ENCODE measurements around the gene FOSL1.

GRCh38 chr11:65856689-65857499 is 43.3 kb downstream of the FOSL1 start:
- TF ChIP-seq CTCF (IDR thresholded peaks at IDR 0.05; ENCODE audit: extremely low read depth in 1 of 2, insufficient read depth in 1 of 2, low read depth in 1 of 2, low read length in 2 of 2) (no peak), EZH2 (IDR thresholded peaks at IDR 0.05; ENCODE audit: borderline replicate concordance, low read depth, low read length, severe bottlenecking) (no peak), MAX (IDR thresholded peaks at IDR 0.05; ENCODE audit: insufficient read depth, insufficient read length) (peak; percentile 77), MYC (IDR thresholded peaks at IDR 0.05; ENCODE audit: low read depth, low read length) (no peak), POLR2AphosphoS5 (IDR thresholded peaks at IDR 0.05; ENCODE audit: insufficient read depth, low read depth, low read length) (peak; percentile 75), POLR2A (IDR thresholded peaks at IDR 0.05; ENCODE audit: low read depth, low read length) (peak; percentile 76)

Measured in endothelial cell of umbilical vein (primary cell).